NCI-H1436 treated with DMSO at 0.1 percent for 48 hours (cell line): ENCODE results near the gene IMMT.
"Not testable (repeated sequence)": the region's sequence is repeated elsewhere in the genome, so short reads cannot be mapped to it uniquely, and the experiment has no call there.

ENCODE experiments used
- DNase-seq: peaks from one replicate; lab custom pipeline; 2025; lab: John Stamatoyannopoulos, UW

The IMMT gene

DNA sequence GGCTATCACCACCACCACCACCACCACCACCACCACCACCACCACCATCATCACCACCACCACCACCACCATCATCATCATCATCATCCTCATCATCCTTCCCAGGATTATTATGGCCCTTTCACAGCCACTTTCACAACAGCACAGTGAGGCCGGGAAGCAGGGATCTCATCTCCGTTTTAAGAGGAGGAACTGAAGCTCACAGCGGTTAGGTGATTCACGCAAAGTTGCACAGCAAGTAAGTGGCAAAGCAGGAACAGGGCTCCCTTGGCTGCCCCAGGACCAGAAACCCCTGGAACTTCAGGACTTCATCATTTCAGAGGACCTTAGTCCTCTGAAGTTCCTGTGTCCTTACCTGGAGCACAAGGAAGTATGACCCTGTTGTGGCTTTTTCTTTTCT, 30.8 kb upstream of the IMMT start:
- DNase-seq, result no peak

DNA sequence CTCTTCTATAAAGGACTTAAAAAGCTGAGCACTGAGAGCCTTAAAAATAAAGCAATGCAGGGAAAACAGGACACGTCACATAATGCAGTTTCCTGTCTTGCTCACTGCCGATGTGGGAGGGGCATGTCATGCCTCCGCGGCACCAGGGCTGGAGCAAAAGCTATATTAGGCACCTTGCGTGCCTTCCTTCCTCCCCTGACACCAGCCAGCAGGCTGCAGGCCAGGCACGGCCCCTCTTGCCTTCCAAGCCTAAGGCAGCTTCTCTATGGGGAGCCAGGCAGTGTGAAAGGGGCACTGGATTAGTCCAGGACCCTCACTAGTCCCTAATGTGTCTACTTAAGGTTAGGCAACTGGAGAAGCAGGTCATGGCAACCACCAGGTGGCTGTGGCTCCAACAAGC, 30.3 kb upstream of the IMMT start:
- no peak for DNase-seq

GRCh38 chr2:86224645-86225355, 29.5 kb upstream of the IMMT start:
- DNase-seq, result no peak

GRCh38 chr2:86223927-86224560, 28.8 kb upstream of the IMMT start:
- DNase-seq, result no peak

DNA sequence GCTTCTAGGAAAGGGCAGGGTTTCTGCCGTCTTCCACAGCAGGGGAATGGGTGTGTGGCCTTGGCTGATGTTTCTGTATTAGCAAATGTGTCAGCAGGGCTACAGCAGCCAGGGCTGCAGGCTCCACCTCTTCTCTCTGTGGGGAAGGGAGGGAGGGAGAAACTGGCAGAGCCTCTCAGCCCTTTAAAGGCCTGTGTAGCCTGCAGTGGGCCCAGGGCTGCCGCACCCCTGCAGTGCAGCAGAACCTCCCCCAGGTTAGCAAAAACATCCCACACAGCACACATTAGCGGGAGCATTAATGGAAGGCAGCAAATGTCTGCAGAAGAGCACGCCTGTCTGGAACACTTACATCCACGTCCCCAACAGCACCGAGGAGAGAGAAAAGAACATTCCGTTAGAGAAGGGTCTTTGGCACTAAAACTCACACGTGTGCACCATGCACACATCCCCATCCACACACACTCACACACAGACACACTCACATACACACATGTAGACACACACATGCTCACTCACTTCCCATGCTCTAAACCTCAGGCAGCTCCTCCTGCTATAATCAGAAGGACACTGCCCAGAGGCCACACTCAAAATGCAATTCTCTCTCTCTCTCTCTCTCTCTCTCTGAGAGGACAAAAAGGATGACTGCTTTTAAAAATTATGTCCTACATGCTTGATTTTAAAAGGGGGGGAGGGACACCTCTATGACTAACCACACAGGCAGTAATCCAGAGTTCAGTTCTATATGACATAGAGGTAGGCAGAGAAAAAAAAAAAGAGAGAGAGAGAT, 28.1 kb upstream of the IMMT start:
- no peak for DNase-seq

DNA sequence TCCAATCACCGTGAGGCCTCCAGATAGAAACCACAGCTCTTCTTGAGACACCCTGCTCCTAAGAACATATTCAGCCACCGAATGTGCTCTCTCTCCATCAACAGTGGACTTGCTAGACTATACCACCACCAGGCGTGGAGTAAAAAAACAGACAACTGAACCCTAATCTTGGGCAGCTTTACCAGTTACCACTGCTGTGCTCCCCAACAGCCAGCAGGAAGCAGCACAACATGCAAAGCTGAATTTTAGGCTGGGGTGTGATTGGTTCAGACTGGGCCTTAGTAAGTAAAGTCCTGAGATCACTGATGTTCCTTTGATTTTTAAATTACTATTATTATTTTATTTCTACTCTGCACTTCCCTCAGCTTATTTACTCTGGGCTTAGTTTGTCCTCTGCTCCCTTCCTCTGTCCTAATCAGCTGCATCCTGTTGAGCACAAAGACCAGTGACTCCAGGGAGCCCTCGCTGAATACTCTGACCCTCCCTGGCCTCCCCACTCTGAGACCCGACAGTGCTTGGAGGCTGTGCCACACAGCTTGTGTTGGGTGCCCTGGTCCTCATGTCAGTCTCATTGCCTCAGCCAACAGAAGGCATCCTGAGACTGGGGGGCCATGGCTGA, 25.9 kb upstream of the IMMT start:
- no peak for DNase-seq

DNA sequence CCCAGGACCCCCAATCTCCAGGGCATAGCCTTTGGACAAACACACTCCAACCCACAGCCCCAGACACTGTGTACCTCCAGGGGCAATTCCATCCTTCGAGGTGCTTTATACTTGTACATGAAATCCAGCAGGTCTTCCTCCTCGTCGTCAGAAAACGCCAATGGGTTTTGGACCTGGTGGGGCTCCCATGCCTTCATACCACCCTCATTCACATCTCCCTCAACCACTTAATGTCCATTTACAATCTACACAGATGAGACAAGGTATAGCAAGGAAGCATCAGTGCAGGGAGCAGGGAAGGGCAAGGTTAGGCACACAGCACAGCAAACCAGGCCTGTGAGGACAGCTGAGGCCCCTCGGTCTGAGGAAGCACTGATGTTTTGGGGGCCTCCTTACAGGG, 24.6 kb upstream of the IMMT start:
- DNase-seq, result no peak

GRCh38 chr2:86218124-86218523, 22.9 kb upstream of the IMMT start:
- no peak for DNase-seq

GRCh38 chr2:86216575-86217555, 21.6 kb upstream of the IMMT start:
- DNase-seq, result no peak

GRCh38 chr2:86214503-86214832, 19.2 kb upstream of the IMMT start:
- no peak for DNase-seq

- DNase-seq, result no peak
Measured at GRCh38 chr2:86213699-86214502, 18.6 kb upstream of the IMMT start.

GRCh38 chr2:86213056-86213455, 17.8 kb upstream of the IMMT start:
- no peak for DNase-seq

DNA sequence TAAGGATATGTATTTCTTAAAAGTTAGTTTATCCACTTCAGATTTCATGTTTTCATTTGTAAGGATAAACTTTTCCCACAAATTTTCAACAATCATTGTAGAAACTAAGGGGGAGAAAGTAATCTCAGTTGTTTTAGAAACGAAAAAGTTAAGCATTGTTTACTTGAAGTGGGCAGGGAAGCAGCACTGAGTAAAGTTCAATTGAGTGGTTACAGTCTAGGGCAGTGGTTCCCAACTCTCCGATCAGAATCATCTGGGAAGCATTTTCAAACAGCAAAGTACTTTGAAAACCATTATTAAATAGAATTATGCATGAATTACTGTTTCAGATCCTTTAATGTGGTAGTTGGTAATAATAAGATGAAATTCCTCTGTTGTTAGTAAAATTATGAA, 16.5 kb upstream of the IMMT start:
- no peak for DNase-seq

- no peak for DNase-seq
Measured at GRCh38 chr2:86211033-86211795, 16.0 kb upstream of the IMMT start.

DNA sequence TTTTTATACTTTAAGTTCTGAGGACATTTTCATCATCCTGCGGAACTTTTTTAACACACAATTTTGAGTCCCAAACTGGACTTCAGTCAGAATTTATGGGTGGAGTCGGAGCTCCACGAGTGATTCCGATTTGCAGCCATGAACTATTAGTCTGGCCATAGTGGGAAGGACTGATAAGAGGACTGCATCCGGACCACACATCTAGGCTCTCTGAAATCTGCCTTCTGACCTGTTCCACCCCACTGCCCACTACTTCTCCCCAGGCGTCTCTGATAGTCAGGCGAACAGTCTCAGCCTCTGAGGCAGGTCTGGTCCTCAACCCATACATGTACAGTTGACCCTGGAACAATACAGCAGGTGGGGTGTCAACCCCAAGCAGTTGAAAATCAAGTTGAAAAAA, 9.2 kb upstream of the IMMT start:
- DNase-seq, result no peak

DNA sequence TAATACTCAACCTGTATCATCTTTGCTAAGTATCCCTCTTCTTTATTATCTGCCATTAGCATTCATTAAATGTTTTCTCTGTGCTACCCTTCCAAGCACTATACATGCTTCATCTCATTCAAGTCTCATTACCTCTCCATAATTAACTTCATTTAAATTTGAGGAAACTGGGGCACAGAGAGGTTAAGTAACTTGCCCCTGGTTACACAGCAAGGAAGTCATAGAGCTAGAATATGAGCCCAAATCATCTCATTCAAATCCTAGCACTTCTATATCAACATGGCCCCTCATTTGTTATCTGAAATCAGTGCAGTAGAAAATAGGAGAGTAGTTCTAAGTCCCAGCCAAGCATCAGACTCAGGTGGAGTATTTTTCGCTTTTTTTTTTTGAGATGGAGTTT, 8.4 kb upstream of the IMMT start:
- DNase-seq, result no peak

DNA sequence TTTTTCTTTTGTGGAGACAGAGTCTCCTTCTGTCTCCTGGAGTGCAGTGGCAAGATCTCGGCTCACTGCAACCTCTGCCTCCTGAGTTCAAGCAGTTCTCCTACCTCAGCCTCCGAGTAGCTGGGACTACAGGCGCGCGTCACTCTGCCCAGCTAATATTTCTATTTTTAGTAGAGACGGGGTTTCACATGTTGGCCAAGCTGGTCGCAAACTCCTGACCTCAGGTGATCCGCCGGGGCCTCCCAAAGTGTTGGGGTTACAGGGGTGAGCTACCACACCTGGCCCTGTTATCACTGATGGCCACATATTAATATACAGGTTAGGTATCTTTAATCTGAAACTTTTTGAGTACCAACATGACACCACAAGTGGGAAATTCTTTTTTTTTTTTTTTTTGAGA, 7.4 kb upstream of the IMMT start:
- no peak for DNase-seq

DNA sequence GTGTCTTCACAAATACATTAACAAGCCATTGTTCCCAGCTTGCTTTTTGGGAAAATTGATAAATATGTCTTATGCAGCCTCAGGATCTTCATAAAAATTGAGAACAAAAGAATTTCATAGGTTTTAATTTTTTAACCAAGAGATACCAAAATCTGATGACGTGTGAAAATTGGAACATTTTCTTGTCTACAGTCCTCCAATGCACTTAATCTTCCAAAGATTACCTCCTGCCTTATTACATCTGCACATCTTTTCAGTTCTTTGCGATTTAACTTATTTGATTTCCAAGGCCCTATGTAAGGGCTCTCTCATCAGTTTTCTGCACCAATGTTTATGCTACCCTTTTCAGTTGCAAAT, 7.1 kb upstream of the IMMT start:
- no peak for DNase-seq

GRCh38 chr2:86201671-86202335, 6.5 kb upstream of the IMMT start:
- DNase-seq, result no peak

DNA sequence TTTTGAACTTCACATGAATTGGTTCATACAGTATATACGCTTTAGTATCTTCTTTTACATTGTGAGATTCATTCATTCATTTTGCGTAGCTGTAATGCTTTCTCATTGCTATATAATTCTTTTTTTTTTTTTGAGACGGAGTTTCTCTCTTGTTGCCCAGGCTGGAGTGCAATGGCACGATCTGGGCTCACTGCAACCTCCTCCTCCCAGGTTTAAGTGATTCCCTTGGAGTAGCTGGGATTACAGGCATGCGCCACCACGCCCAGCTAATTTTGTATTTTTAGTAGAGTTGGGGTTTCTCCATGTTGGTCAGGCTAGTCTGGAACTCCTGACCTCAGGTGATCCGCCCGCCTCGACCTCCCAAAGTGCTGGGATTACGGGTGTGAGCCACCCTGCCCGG, 5.3 kb upstream of the IMMT start:
- DNase-seq, result not testable (repeated sequence)
